Activated naive CD4-positive, alpha-beta T cell treated with anti-CD3 and anti-CD28 coated beads, Interleukin-2, amount 10 ng/mL, durations not matched to agents 5 hours and 36 hours (primary cell): ENCODE data around the gene DPY19L2. TPM values are rescaled to one million over a fixed set of nuclear protein-coding genes. Genes with fewer than 3 reads are reported as not detected.

Experiments
- total RNA-seq, 2 experiments: library from RNA; stranded (reverse); gene quantifications; one replicate each; pipeline ENCODE4 v1.2.3, GENCODE V29; 2021

DPY19L2 gene
- total RNA-seq, result under 1 TPM; 0.33 to 0.91 TPM

DNA sequence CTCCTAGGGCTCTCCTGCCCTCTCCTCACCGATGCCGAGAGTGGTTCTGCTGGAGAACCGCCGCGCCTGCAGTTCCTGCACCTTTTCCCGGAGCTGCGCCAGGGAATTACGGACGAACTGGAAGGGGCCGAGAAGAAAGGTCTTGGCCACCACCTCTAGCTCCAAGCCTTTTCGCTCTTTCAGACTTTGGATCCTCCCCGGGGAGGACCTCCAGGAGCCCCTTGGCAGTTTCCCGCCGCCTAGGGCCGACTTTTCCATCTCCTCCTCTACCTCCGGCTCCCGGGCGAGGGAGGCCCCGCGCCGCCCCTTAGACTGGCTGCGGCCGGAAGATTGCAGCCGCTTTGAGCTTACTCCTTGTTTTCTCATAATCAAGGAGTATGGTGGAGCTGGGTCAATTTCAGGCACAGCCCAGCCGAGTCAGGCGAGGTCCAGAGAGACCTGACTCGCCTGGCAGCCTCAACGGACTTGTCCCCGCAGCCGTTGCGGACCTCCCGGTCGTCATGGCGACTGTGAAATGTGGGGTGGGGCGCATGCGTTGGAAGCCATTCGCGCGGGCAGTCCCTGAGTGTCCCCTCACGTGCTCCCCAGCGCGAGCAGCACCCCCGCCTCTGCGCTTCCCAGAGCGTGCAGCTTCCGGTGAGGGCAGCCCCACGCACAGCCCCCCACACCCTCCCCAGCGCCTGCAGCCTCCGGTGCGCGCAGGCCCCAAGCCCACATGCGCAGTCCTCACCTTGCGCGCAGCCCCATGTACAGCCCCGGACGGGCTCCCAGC, at the start of gene DPY19L2:
TSS of gene DPY19L2 (minus strand) at position 466 of the 772 bp plus-strand sequence. CDS start at position 366, 100 bp downstream.

Other genes with a start within 250 kb of the DPY19L2 start
- 10 to 100 TPM in 1 of 2 experiments, 1 to 10 TPM in 1; 9.7 to 10.2 TPM for gene RXYLT1, start 111.4 kb upstream of the DPY19L2 start, total RNA-seq
- gene SRGAP1, start 176.2 kb upstream of the DPY19L2 start, total RNA-seq, result not detected